HG03558 (cell line): ENCODE measurements around the gene COLGALT1.
"Not testable (repeated sequence)": the region's sequence is repeated elsewhere in the genome, so short reads cannot be mapped to it uniquely, and the experiment has no call there.

ENCODE experiments used
- ATAC-seq: cut with Tn5 transposase; IDR thresholded peaks from one replicate; pipeline ENCODE4 v1.9.1; 2021; ENCODE audit warnings: moderate number of reproducible peaks; ENCODE audit not compliant: unreplicated experiment; ENCODE audit errors: extremely low read depth

The COLGALT1 gene

GRCh38 chr19:17556995-17557394 is 1.5 kb downstream of the COLGALT1 start:
- no peak for ATAC-seq

- no peak for ATAC-seq
Measured at GRCh38 chr19:17557466-17557865, 2.0 kb downstream of the COLGALT1 start.

- ATAC-seq, result no peak
Measured at GRCh38 chr19:17560205-17560595, 4.8 kb downstream of the COLGALT1 start.

- ATAC-seq, result no peak
Measured at GRCh38 chr19:17562097-17562496, 6.6 kb downstream of the COLGALT1 start.

- ATAC-seq, result no peak
Measured at GRCh38 chr19:17562561-17562960, 7.1 kb downstream of the COLGALT1 start.

GRCh38 chr19:17564781-17565180 is 9.3 kb downstream of the COLGALT1 start:
- ATAC-seq, result no peak

GRCh38 chr19:17565611-17566010 is 10.2 kb downstream of the COLGALT1 start:
- no peak for ATAC-seq

GRCh38 chr19:17567940-17568339 is 12.5 kb downstream of the COLGALT1 start:
- no peak for ATAC-seq

- not testable (repeated sequence) for ATAC-seq
Measured at GRCh38 chr19:17570291-17570690, 14.8 kb downstream of the COLGALT1 start.

GRCh38 chr19:17570791-17571190 is 15.3 kb downstream of the COLGALT1 start:
- ATAC-seq, result no peak

GRCh38 chr19:17572638-17573037 is 17.2 kb downstream of the COLGALT1 start:
- no peak for ATAC-seq

GRCh38 chr19:17575871-17576757 is 20.7 kb downstream of the COLGALT1 start:
- no peak for ATAC-seq

- no peak for ATAC-seq
Measured at GRCh38 chr19:17576758-17577456, 21.5 kb downstream of the COLGALT1 start.

GRCh38 chr19:17577457-17578097 is 22.1 kb downstream of the COLGALT1 start:
- no peak for ATAC-seq

- no peak for ATAC-seq
Measured at GRCh38 chr19:17579661-17580244, 24.3 kb downstream of the COLGALT1 start.

GRCh38 chr19:17580470-17581144 is 25.2 kb downstream of the COLGALT1 start:
- ATAC-seq, result no peak

GRCh38 chr19:17581211-17581874 is 25.9 kb downstream of the COLGALT1 start:
- ATAC-seq, result no peak

- no peak for ATAC-seq
Measured at GRCh38 chr19:17582613-17583012, 27.2 kb downstream of the COLGALT1 start.

GRCh38 chr19:17584132-17584531 is 28.7 kb downstream of the COLGALT1 start:
- ATAC-seq, result no peak

- ATAC-seq, result not testable (repeated sequence)
Measured at GRCh38 chr19:17585395-17585794, 29.9 kb downstream of the COLGALT1 start.
